Liver (tissue), 9 donors: Measurements from ENCODE around the gene TMCO4. TPM values are rescaled to one million over a fixed set of nuclear protein-coding genes. Genes with fewer than 3 reads are reported as not detected.
"Not testable (repeated sequence)": the region's sequence is repeated elsewhere in the genome, so short reads cannot be mapped to it uniquely, and the experiment has no call there.

Experiments used
- DNase-seq: peaks from one replicate; pipeline ENCODE4 v3.0.0-alpha.2; 2017; ENCODE audit warnings: low spot score
- H3K27ac ChIP-seq, 2 donors: one replicate each; pipeline ENCODE4 v1.7.0; 2013; ENCODE audit warnings: inconsistent platforms in 2 of 2, low read length in 2 of 2, control low read depth in 1 of 2, low read depth in 1 of 2, mild to moderate bottlenecking in 1 of 2
- H3K27me3 ChIP-seq, 4 donors: one replicate each; pipeline versions ENCODE4 v1.6.1 to v1.7.0; 2013; ENCODE audit warnings: low read length in 3 of 4, inconsistent platforms in 1 of 4, mild to moderate bottlenecking in 1 of 4, moderate library complexity in 1 of 4; ENCODE audit not compliant: control insufficient read depth in 4 of 4, insufficient read depth in 4 of 4
- H3K36me3 ChIP-seq, 4 donors: one replicate each; pipeline versions ENCODE4 v1.6.1 to v1.7.0; 2013; ENCODE audit warnings: low read length in 3 of 4, mild to moderate bottlenecking in 3 of 4, low read depth in 1 of 4, moderate library complexity in 1 of 4; ENCODE audit not compliant: control insufficient read depth in 4 of 4, insufficient read depth in 3 of 4
- H3K4me1 ChIP-seq, 4 donors: one replicate each; pipeline versions ENCODE4 v1.6.1 to v1.7.0; 2013; ENCODE audit warnings: low read length in 3 of 4, mild to moderate bottlenecking in 3 of 4, moderate library complexity in 1 of 4; ENCODE audit not compliant: control insufficient read depth in 4 of 4, insufficient read depth in 4 of 4
- H3K4me3 ChIP-seq, 3 donors: one replicate each; pipeline versions ENCODE4 v1.6.1 to v1.7.0; 2013; ENCODE audit warnings: low read length in 3 of 3, control low read depth in 1 of 3, low read depth in 1 of 3, mild to moderate bottlenecking in 1 of 3
- H3K9ac ChIP-seq, 2 donors: one replicate each; pipeline ENCODE4 v1.7.0; 2013; ENCODE audit warnings: low read length in 2 of 2, mild to moderate bottlenecking in 2 of 2, moderate library complexity in 2 of 2, control low read depth in 1 of 2, low read depth in 1 of 2
- H3K9me3 ChIP-seq, 4 donors: one replicate each; pipeline versions ENCODE4 v1.6.1 to v1.7.0; 2013; ENCODE audit warnings: low read length in 3 of 4; ENCODE audit not compliant: control insufficient read depth in 4 of 4
- EGR1 ChIP-seq, 2 donors: IDR thresholded peaks; 2 replicates each; pipeline ENCODE4 v1.6.1; 2016 to 2018; ENCODE audit warnings: antibody characterized with exemption in 2 of 2, low read depth in 2 of 2
- HNF4A ChIP-seq, 2 donors: conservative IDR thresholded peaks; 2 replicates each; pipeline ENCODE4 v1.6.1; 2016; ENCODE audit warnings: antibody characterized with exemption in 2 of 2, mild to moderate bottlenecking in 2 of 2
- HNF4G ChIP-seq: IDR thresholded peaks from 2 replicates; pipeline ENCODE4 v1.6.1; 2016; ENCODE audit warnings: antibody characterized with exemption
- NR2F2 ChIP-seq: IDR thresholded peaks from 2 replicates; pipeline ENCODE4 v1.6.1; 2016; ENCODE audit warnings: antibody characterized with exemption
- SP1 ChIP-seq: IDR thresholded peaks from 2 replicates; pipeline ENCODE4 v1.6.1; 2018; ENCODE audit warnings: antibody characterized with exemption, mild to moderate bottlenecking
- TAF1 ChIP-seq: conservative IDR thresholded peaks from 2 replicates; pipeline ENCODE4 v1.6.1; 2016; ENCODE audit warnings: antibody characterized with exemption, mild to moderate bottlenecking
- WGBS: extraction: QIAGEN DNeasy Blood & Tissue Kit; methylation state at CpG from one replicate; pipeline ENCODE4 v1.1.7; 2013; 5-methylcytosine and 5-hydroxymethylcytosine counted together
- polyA plus RNA-seq, 2 donors: library from polyadenylated mRNA; stranded (reverse) in 1 of 2; unstranded in 1 of 2; fragments of 200-250 nt in 1 of 2; fragments of >200 nt in 1 of 2; fragmentation: Nextera tagmentation in 1 of 2; extraction: Ambion mirVana in 1 of 2; gene quantifications; one replicate each; pipeline versions ENCODE4 v1.2.1 to v1.2.3, GENCODE V29; 2013 to 2015
- total RNA-seq, 2 donors: library from RNA; depleted of rRNA; stranded (reverse); fragments of >200 nt; gene quantifications; one replicate each; pipeline ENCODE4 v1.2.3, GENCODE V29; 2014
- TF ChIP-seq, protein P1 (sequence below): fragments of 150-350 bp; IDR thresholded peaks from 2 replicates; pipeline ENCODE4 v1.5.1; 2017; ENCODE audit warnings: improper control_type of control experiment, low read depth, low read length; ENCODE audit not compliant: missing input control
- TF ChIP-seq, protein P2 (sequence below): IDR thresholded peaks from 2 replicates; pipeline ENCODE4 v1.6.1; 2016; ENCODE audit warnings: antibody characterized with exemption
- TF ChIP-seq, protein P3 (sequence below): IDR thresholded peaks from 2 replicates; pipeline ENCODE4 v1.6.1; 2016; ENCODE audit warnings: antibody characterized with exemption, mild to moderate bottlenecking
- donor health status: healthy.
- donor health status: healthy.
- donor health status: healthy.
- donor health status: healthy.
- donor health status: healthy.

Gene TMCO4
- total and polyA plus RNA-seq, 4 donors: 4.0 to 9.5 (median 6.0) TPM

DNA sequence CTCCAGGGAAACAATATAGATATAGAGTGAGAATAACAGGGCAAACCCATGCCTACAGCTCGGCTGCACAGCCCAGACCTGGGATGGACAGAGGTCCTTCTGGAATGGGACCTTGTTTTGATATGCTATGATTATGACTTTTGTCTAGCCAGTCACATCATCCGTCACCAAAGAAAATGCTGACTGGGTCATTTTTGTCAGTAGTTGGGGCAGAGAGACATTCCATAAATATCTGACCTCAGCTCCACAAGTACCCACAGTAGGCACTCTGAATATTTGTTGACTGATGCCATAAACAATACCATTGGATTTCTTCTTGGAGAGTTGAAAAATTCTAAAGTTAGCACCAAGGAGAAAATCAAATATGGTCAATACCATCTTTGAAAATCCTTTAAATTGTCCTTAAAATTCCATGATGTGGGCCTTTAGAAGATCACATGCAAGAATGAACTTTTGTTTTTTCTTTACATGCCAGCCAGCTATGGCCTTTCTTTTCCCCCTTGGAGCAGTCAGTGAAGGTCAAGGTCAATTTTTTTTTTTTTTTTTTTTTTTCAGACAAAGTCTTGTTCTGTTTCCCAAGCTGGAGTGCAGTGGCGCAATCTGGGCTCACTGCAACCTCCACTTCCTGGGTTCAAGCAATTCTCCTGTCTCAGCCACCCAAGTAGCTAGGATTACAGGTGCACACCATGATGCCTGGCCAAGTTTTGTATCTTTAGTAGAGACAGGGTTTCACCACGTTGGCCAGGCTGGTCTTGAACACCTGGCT lies 7.3 kb downstream of the TMCO4 start:
- H3K4me3 ChIP-seq: no peak overlapping the region
- no peaks in the 10 kb centered on the region for H3K27me3 ChIP-seq
- TF ChIP-seq TAF1 (no peak), HNF4A (conservative IDR thresholded peaks at IDR 0.05) (no peak), SP1 (no peak), NR2F2 (no peak), EGR1 (IDR thresholded peaks at IDR 0.05; ENCODE audit: low read depth in 2 of 2) (no peak), HNF4G (no peak)
- TF ChIP-seq, protein P1, sequence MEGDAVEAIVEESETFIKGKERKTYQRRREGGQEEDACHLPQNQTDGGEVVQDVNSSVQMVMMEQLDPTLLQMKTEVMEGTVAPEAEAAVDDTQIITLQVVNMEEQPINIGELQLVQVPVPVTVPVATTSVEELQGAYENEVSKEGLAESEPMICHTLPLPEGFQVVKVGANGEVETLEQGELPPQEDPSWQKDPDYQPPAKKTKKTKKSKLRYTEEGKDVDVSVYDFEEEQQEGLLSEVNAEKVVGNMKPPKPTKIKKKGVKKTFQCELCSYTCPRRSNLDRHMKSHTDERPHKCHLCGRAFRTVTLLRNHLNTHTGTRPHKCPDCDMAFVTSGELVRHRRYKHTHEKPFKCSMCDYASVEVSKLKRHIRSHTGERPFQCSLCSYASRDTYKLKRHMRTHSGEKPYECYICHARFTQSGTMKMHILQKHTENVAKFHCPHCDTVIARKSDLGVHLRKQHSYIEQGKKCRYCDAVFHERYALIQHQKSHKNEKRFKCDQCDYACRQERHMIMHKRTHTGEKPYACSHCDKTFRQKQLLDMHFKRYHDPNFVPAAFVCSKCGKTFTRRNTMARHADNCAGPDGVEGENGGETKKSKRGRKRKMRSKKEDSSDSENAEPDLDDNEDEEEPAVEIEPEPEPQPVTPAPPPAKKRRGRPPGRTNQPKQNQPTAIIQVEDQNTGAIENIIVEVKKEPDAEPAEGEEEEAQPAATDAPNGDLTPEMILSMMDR: no peak
- TF ChIP-seq, protein P2, sequence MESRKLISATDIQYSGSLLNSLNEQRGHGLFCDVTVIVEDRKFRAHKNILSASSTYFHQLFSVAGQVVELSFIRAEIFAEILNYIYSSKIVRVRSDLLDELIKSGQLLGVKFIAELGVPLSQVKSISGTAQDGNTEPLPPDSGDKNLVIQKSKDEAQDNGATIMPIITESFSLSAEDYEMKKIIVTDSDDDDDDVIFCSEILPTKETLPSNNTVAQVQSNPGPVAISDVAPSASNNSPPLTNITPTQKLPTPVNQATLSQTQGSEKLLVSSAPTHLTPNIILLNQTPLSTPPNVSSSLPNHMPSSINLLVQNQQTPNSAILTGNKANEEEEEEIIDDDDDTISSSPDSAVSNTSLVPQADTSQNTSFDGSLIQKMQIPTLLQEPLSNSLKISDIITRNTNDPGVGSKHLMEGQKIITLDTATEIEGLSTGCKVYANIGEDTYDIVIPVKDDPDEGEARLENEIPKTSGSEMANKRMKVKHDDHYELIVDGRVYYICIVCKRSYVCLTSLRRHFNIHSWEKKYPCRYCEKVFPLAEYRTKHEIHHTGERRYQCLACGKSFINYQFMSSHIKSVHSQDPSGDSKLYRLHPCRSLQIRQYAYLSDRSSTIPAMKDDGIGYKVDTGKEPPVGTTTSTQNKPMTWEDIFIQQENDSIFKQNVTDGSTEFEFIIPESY: no peak
- TF ChIP-seq, protein P3, sequence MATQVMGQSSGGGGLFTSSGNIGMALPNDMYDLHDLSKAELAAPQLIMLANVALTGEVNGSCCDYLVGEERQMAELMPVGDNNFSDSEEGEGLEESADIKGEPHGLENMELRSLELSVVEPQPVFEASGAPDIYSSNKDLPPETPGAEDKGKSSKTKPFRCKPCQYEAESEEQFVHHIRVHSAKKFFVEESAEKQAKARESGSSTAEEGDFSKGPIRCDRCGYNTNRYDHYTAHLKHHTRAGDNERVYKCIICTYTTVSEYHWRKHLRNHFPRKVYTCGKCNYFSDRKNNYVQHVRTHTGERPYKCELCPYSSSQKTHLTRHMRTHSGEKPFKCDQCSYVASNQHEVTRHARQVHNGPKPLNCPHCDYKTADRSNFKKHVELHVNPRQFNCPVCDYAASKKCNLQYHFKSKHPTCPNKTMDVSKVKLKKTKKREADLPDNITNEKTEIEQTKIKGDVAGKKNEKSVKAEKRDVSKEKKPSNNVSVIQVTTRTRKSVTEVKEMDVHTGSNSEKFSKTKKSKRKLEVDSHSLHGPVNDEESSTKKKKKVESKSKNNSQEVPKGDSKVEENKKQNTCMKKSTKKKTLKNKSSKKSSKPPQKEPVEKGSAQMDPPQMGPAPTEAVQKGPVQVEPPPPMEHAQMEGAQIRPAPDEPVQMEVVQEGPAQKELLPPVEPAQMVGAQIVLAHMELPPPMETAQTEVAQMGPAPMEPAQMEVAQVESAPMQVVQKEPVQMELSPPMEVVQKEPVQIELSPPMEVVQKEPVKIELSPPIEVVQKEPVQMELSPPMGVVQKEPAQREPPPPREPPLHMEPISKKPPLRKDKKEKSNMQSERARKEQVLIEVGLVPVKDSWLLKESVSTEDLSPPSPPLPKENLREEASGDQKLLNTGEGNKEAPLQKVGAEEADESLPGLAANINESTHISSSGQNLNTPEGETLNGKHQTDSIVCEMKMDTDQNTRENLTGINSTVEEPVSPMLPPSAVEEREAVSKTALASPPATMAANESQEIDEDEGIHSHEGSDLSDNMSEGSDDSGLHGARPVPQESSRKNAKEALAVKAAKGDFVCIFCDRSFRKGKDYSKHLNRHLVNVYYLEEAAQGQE: no peak
- no peak overlapping the region for H3K9ac ChIP-seq
- 92% methylated on average over 4 of the region's 4 CpGs for WGBS
- no peak overlapping the region for H3K27ac ChIP-seq
- no peaks in the 10 kb centered on the region for H3K4me1 ChIP-seq
- no peak for DNase-seq
- peaks cover 5 to 15% (median 11%) of the 10 kb centered on the region in 4 donors for H3K36me3 ChIP-seq
- no peaks in the 10 kb centered on the region for H3K9me3 ChIP-seq

DNA sequence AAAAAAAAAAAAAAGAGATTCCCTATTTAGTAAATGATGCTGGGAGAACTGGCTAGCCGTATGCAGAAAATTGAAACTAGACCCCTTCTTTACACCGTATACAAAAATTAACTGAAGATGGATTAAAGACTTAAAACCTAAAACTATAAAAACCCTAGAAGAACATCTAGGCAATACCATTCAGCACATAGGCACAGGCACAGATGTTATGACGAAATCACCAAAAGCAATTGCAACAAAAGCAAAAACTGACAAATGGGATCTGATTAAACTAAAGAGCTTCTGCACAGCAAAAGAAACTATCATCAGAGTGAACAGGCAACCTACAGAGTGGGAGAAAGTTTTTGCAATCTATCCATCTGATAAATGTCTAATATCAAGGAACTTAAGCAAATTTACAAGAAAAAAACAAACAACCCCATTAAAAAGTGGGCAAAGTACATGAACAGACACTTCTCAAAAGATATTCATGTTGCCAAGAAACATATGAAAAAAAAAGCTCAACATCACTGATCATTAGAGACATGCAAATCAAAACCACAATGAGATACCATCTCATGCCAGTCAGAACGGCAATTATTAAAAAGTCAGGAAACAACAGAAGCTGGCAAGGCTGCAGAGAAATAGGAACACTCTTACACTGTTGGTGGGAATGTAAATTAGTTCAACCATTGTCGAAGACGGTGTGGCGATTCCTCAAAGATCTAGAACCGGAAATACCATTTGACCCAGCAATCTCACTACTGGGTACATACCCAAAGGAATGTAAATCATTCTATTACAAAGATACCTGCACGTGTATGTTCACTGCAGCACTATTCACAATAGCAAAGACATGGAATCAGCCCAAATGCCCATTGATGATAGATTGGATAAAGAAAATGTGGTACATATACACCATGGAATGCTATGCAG lies 9.4 kb downstream of the TMCO4 start:
- H3K4me1 ChIP-seq, H3K9ac ChIP-seq, H3K9me3 ChIP-seq, DNase-seq, H3K27me3 ChIP-seq, H3K27ac ChIP-seq, H3K4me3 ChIP-seq: not testable (repeated sequence)
- 93% methylated on average over 9 of the region's 9 CpGs for WGBS
- peaks cover 5 to 26% (median 18%) of the 10 kb centered on the region in 4 donors for H3K36me3 ChIP-seq
